ENCODE data around the gene PSMD7.

The PSMD7 gene

GRCh38 chr16:74302341-74302740 lies 5.7 kb downstream of the PSMD7 start:
- TF ChIP-seq EGR1 (IDR thresholded peaks at IDR 0.05) (no peak), FOXM1 (IDR thresholded peaks at IDR 0.05; ENCODE audit: borderline replicate concordance, low read depth) (no peak), CEBPB (IDR thresholded peaks at IDR 0.05) (no peak), CREB1 (IDR thresholded peaks at IDR 0.05; ENCODE audit: low read depth) (no peak), TAF1 (IDR thresholded peaks at IDR 0.05; ENCODE audit: low read depth) (no peak), RAD21 (IDR thresholded peaks at IDR 0.05; ENCODE audit: low read depth) (no peak), EP300 (IDR thresholded peaks at IDR 0.05; ENCODE audit: borderline replicate concordance) (no peak), TCF12 (IDR thresholded peaks at IDR 0.05; ENCODE audit: low read depth) (no peak), TEAD4 (IDR thresholded peaks at IDR 0.05) (no peak), ZBTB7A (IDR thresholded peaks at IDR 0.05; ENCODE audit: low read depth) (no peak), USF1 (IDR thresholded peaks at IDR 0.05) (no peak), YY1 (IDR thresholded peaks at IDR 0.05; ENCODE audit: low read depth) (no peak), REST (IDR thresholded peaks at IDR 0.05; ENCODE audit: low read depth) (no peak), NFIC (IDR thresholded peaks at IDR 0.05) (no peak), MAX (IDR thresholded peaks at IDR 0.05) (no peak)

- TF ChIP-seq RAD21 (IDR thresholded peaks at IDR 0.05; ENCODE audit: low read depth): 0 out of 2 replicates have a peak, but pooled peaks have one; percentile 5
- TF ChIP-seq CEBPB (IDR thresholded peaks at IDR 0.05): no peak
Measured at GRCh38 chr16:74304164-74304834, 7.7 kb downstream of the PSMD7 start.

GRCh38 chr16:74304835-74305176 lies 8.2 kb downstream of the PSMD7 start:
- TF ChIP-seq NFIC (IDR thresholded peaks at IDR 0.05) (no peak), FOXM1 (IDR thresholded peaks at IDR 0.05; ENCODE audit: borderline replicate concordance, low read depth) (no peak), CEBPB (IDR thresholded peaks at IDR 0.05) (no peak), USF1 (IDR thresholded peaks at IDR 0.05) (no peak), TCF12 (IDR thresholded peaks at IDR 0.05; ENCODE audit: low read depth) (no peak), EGR1 (IDR thresholded peaks at IDR 0.05) (no peak), ZBTB7A (IDR thresholded peaks at IDR 0.05; ENCODE audit: low read depth) (no peak), YY1 (IDR thresholded peaks at IDR 0.05; ENCODE audit: low read depth) (no peak), CREB1 (IDR thresholded peaks at IDR 0.05; ENCODE audit: low read depth) (no peak), EP300 (IDR thresholded peaks at IDR 0.05; ENCODE audit: borderline replicate concordance) (no peak), MAX (IDR thresholded peaks at IDR 0.05) (no peak), REST (IDR thresholded peaks at IDR 0.05; ENCODE audit: low read depth) (no peak)

- TF ChIP-seq MAX (IDR thresholded peaks at IDR 0.05) (no peak), CREB1 (IDR thresholded peaks at IDR 0.05; ENCODE audit: low read depth) (no peak), NFIC (IDR thresholded peaks at IDR 0.05) (no peak), FOXM1 (IDR thresholded peaks at IDR 0.05; ENCODE audit: borderline replicate concordance, low read depth) (no peak), TCF12 (IDR thresholded peaks at IDR 0.05; ENCODE audit: low read depth) (no peak), EGR1 (IDR thresholded peaks at IDR 0.05) (no peak), TEAD4 (IDR thresholded peaks at IDR 0.05) (no peak), EP300 (IDR thresholded peaks at IDR 0.05; ENCODE audit: borderline replicate concordance) (no peak), USF1 (IDR thresholded peaks at IDR 0.05) (no peak)
Measured at GRCh38 chr16:74305281-74305680, 8.7 kb downstream of the PSMD7 start.

- TF ChIP-seq TCF12 (IDR thresholded peaks at IDR 0.05; ENCODE audit: low read depth): no peak
- no peak for TF ChIP-seq YY1 (IDR thresholded peaks at IDR 0.05; ENCODE audit: low read depth)
- no peak for TF ChIP-seq MAX (IDR thresholded peaks at IDR 0.05)
- no peak for TF ChIP-seq ZBTB7A (IDR thresholded peaks at IDR 0.05; ENCODE audit: low read depth)
- TF ChIP-seq NFIC (IDR thresholded peaks at IDR 0.05): no peak
- TF ChIP-seq CEBPB (IDR thresholded peaks at IDR 0.05): no peak
Measured at GRCh38 chr16:74305978-74306784, 9.6 kb downstream of the PSMD7 start.

Data from Ishikawa (cell line).